ENCODE measurements around the gene DUSP8.

DNA sequence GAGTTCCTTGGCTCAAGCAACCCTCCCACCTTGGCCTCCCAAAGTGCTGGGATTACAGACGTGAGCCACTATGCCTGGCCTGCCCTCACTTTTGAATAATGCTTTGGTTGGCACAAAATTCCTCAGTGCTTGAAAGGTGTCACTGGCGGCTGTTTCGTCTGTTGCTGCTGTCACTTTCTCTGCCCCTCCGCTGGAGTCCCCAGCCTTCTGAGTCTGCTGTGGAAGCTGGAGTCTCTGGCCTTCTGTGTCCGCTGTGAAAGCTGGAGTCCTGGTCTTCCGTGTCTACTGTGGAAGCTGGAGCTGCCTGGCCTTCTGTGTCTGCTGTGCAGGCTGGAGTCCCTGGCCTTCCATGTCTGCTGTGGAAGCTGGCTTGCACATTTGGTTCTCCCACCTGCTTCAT, 17.9 kb upstream of the DUSP8 start:
- TF ChIP-seq ZBTB8A (tag by site-specific recombination; IDR thresholded peaks at IDR 0.05) (no peak), YY1 (tag by site-specific recombination; IDR thresholded peaks at IDR 0.05) (no peak), BCL11B (tag by site-specific recombination; IDR thresholded peaks at IDR 0.05; ENCODE audit: low read depth) (no peak), ZNF560 (tag by site-specific recombination; IDR thresholded peaks at IDR 0.05; ENCODE audit: borderline replicate concordance) (no peak), ZNF16 (tag by site-specific recombination; IDR thresholded peaks at IDR 0.05; ENCODE audit: low read depth) (no peak), ZNF658 (tag by site-specific recombination; IDR thresholded peaks at IDR 0.05) (no peak), ZSCAN30 (tag by site-specific recombination; IDR thresholded peaks at IDR 0.05) (no peak)
- TF ChIP-seq, protein P1, sequence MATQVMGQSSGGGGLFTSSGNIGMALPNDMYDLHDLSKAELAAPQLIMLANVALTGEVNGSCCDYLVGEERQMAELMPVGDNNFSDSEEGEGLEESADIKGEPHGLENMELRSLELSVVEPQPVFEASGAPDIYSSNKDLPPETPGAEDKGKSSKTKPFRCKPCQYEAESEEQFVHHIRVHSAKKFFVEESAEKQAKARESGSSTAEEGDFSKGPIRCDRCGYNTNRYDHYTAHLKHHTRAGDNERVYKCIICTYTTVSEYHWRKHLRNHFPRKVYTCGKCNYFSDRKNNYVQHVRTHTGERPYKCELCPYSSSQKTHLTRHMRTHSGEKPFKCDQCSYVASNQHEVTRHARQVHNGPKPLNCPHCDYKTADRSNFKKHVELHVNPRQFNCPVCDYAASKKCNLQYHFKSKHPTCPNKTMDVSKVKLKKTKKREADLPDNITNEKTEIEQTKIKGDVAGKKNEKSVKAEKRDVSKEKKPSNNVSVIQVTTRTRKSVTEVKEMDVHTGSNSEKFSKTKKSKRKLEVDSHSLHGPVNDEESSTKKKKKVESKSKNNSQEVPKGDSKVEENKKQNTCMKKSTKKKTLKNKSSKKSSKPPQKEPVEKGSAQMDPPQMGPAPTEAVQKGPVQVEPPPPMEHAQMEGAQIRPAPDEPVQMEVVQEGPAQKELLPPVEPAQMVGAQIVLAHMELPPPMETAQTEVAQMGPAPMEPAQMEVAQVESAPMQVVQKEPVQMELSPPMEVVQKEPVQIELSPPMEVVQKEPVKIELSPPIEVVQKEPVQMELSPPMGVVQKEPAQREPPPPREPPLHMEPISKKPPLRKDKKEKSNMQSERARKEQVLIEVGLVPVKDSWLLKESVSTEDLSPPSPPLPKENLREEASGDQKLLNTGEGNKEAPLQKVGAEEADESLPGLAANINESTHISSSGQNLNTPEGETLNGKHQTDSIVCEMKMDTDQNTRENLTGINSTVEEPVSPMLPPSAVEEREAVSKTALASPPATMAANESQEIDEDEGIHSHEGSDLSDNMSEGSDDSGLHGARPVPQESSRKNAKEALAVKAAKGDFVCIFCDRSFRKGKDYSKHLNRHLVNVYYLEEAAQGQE (tag by site-specific recombination; IDR thresholded peaks at IDR 0.05) = no peak
- TF ChIP-seq, protein P2, sequence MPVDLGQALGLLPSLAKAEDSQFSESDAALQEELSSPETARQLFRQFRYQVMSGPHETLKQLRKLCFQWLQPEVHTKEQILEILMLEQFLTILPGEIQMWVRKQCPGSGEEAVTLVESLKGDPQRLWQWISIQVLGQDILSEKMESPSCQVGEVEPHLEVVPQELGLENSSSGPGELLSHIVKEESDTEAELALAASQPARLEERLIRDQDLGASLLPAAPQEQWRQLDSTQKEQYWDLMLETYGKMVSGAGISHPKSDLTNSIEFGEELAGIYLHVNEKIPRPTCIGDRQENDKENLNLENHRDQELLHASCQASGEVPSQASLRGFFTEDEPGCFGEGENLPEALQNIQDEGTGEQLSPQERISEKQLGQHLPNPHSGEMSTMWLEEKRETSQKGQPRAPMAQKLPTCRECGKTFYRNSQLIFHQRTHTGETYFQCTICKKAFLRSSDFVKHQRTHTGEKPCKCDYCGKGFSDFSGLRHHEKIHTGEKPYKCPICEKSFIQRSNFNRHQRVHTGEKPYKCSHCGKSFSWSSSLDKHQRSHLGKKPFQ (tag by site-specific recombination; IDR thresholded peaks at IDR 0.05) = no peak
- TF ChIP-seq, protein P3, sequence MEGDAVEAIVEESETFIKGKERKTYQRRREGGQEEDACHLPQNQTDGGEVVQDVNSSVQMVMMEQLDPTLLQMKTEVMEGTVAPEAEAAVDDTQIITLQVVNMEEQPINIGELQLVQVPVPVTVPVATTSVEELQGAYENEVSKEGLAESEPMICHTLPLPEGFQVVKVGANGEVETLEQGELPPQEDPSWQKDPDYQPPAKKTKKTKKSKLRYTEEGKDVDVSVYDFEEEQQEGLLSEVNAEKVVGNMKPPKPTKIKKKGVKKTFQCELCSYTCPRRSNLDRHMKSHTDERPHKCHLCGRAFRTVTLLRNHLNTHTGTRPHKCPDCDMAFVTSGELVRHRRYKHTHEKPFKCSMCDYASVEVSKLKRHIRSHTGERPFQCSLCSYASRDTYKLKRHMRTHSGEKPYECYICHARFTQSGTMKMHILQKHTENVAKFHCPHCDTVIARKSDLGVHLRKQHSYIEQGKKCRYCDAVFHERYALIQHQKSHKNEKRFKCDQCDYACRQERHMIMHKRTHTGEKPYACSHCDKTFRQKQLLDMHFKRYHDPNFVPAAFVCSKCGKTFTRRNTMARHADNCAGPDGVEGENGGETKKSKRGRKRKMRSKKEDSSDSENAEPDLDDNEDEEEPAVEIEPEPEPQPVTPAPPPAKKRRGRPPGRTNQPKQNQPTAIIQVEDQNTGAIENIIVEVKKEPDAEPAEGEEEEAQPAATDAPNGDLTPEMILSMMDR (tag by site-specific recombination; IDR thresholded peaks at IDR 0.05) = no peak
- TF ChIP-seq, protein P4, sequence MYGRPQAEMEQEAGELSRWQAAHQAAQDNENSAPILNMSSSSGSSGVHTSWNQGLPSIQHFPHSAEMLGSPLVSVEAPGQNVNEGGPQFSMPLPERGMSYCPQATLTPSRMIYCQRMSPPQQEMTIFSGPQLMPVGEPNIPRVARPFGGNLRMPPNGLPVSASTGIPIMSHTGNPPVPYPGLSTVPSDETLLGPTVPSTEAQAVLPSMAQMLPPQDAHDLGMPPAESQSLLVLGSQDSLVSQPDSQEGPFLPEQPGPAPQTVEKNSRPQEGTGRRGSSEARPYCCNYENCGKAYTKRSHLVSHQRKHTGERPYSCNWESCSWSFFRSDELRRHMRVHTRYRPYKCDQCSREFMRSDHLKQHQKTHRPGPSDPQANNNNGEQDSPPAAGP (tag by site-specific recombination; IDR thresholded peaks at IDR 0.05) = no peak
